Measurements from ENCODE around the gene GSTT2B.
"Not testable (repeated sequence)": the region's sequence is repeated elsewhere in the genome, so short reads cannot be mapped to it uniquely, and the experiment has no call there.

Gene GSTT2B

DNA sequence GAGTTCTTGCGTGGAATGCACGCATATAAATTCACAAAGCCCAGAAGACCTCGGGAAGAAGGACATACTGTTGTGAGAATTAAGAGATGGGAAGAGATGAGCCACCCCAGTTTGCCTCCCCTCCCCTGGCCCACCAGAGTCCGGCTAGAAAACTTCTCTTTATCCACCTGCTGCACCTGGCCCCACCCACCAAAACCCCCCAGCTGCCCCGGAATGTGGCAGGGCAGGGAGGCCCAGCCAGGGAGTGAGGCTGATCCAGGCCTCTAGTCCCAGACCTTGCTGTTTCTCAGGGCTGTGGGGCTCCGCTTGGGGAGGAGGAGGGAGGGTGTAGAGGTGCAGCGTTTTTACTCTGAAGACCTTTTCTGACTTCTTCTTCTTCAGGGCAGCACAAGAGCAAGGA, 19.6 kb upstream of the GSTT2B start:
- DNase-seq: not testable (repeated sequence)

DNA sequence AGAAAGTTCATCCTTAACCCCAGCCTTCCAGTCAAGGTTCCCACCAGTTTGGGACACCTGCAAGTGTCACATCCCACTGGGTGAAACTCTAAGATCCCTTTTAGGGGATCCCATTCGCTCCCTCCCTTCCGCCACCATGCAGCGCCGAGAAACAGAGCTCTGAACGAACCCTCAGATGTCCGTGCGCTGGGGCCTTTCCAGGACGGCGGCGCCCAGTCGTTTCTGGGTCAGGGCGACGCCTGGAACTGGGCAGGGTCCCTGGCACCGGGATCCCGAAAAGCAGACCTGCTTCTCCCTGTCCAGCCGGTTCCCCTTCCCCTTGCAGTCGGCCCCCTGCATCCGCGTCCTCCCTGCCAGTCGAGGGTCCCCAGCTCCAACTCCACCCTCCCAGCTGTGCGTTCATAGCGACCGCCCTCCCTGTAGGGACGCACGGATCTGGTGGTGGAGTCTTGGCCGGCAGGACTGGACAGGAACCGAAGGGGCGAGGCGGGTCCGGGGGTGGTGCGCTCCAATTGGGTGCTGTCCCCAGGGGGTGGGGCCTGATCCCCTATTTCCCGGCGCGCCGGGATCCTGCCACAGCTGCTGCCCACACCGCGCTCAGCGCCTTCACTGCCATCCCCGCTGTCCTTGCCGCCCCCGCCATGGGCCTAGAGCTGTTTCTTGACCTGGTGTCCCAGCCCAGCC, 18.7 kb upstream of the GSTT2B start, which contains the start of gene GSTT2:
Gene GSTT2 (plus strand): TSS at position 578 of the 684 bp plus-strand sequence.
- DNase-seq: not testable (repeated sequence)

DNA sequence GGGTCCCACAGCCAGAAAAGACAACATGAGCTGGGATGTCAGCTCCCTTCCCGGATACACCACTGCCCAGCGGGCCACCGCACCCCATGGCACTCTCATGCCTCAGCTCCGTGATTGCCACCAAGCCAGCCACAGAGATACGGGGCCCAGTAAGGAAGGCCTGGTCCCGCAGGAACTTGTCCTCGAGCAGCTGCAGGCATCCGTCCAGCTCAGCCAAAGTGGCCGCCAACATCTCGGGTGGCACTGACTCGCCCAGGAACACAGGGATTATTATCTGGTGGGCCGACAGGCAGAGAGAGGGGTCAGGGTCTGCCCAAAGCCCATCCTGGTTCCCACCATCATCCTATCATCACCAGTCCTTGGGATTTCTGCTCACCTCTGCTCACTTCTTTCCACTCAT, 16.3 kb upstream of the GSTT2B start:
- not testable (repeated sequence) for DNase-seq

GRCh38 chr22:23974836-23975352, 13.9 kb upstream of the GSTT2B start:
- not testable (repeated sequence) for DNase-seq

- not testable (repeated sequence) for DNase-seq
Observed at GRCh38 chr22:23974345-23974744, 13.3 kb upstream of the GSTT2B start, which contains the start of gene DDT. Gene DDT (minus strand): TSS chr22:23974441. CDS start chr22:23974414, 27 bp downstream.

DNA sequence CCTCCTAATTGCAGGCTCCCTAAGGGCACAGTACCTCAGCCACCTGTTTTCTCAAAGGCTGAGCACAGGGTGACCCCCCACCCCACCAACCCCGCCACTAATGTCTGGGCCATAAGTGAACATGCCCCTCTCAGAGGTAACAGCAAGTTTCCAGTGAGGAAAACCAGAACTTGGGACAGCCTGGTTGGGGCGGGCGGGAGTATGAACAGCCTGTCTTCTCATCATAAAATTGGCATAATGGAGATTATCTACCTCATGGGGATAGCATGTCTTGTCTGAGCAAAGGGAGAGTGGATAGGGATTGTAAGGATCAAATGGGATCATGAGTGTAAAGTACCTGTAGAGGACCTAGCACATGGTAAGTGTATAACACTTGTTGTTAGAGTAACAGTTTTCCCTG, 10.9 kb upstream of the GSTT2B start:
- DNase-seq: not testable (repeated sequence)

DNA sequence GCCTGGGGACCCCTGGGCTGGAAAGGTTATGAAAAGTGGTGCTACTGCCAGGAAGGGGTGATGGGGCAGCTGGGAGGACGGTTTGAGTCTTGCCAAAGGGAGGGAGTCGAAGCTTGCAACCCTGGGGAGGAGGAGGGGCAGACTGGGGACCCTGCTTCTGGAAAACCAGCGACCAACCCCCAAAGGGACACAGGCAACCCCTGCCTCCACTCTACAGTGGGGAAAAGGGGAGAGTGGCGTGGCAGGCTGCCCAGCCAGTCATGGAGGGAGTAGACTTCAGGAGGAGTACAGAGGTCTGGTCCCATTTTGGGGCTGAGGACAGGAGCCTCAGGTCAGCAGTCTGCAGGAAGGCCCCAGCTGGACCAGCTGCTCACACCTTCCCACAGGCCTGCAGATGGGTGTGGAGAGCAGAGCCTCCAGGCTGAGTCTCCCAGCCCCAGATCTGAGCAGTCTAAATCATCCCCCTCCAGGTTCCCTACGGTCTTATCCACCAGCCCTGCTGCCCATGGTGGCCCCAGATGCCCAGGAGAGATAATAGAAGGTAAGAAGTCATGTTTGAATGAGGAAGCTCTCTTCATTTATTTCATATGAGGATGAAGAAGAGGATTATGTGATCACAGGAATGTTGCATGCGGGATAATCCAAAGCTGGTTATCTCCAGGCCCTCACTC, 10.0 kb upstream of the GSTT2B start:
- no peak for DNase-seq

DNA sequence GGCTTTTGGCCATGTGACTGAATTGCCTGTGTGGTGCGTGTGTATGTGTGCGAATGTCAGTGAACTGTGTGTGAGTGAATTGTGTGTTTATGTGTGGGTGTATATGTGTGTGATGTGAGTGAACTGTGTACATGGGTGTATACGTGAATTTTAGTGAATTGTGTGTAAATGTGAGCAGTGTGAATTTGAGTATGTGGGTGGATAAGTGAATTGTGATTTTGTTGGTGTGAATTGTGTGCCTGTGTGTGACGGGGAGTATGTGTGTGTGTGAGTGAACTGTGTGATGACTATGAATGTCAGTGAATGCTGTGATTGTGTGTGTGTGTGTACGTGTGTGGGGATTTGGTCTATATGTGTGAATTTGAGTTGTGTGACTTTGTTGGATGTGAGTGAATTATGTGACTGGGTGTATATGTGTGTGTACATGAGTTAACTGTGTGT, 9.2 kb upstream of the GSTT2B start:
- DNase-seq: no peak

DNA sequence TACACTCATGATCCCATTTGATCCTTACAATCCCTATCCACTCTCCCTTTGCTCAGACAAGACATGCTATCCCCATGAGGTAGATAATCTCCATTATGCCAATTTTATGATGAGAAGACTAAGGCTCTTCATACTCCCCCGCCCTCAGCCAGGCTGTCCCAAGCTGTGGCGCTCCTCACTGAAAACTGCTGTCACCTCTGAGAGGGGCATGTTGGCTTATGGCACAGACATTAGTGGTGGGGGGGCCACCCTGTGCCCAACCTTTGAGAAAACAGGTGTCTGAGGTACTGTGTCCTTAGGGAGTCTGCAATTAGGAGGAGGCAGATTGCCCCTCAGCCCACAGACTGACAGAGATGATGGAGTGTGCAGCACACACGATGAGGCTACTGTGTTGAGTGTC, 8.1 kb upstream of the GSTT2B start:
- DNase-seq: no peak

GRCh38 chr22:23966568-23966967, 5.6 kb upstream of the GSTT2B start, which contains the start of gene DDTL:
Gene DDTL (plus strand): TSS chr22:23966888. CDS start chr22:23966915, 27 bp downstream.
- not testable (repeated sequence) for DNase-seq

GRCh38 chr22:23966094-23966493, 5.1 kb upstream of the GSTT2B start:
- not testable (repeated sequence) for DNase-seq

GRCh38 chr22:23956301-23956900, 4.6 kb downstream of the GSTT2B start:
- DNase-seq: peak; percentile 86

- DNase-seq: not testable (repeated sequence)
Observed at GRCh38 chr22:23955886-23956285, 5.1 kb downstream of the GSTT2B start.

- not testable (repeated sequence) for DNase-seq
Observed at GRCh38 chr22:23954991-23955305, 6.0 kb downstream of the GSTT2B start.

GRCh38 chr22:23954193-23954990, 6.6 kb downstream of the GSTT2B start:
- not testable (repeated sequence) for DNase-seq

DNA sequence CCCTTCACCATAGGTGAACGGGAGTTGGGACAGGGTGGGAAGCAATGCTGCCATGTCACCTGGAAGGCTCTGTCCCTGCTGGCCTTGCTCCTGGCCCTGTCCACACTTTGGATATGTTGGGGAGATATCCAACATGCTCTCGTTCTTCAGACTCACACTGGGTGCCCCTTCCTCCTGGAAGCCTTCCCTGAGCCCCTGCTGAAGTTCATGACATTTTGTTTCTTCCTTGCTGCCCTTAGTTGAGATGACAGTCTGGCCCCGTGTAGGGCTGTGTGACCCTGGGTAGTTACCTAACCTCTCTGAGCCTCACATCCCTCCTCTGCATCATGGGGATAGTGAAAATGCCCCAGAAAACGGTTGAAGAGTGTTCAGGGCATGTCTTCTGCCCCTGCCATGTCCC, 7.5 kb downstream of the GSTT2B start:
- DNase-seq: not testable (repeated sequence)

GRCh38 chr22:23952794-23953405, 8.1 kb downstream of the GSTT2B start:
- DNase-seq: not testable (repeated sequence)

GRCh38 chr22:23951383-23951782, 9.6 kb downstream of the GSTT2B start:
- not testable (repeated sequence) for DNase-seq

GRCh38 chr22:23949764-23950163, 11.2 kb downstream of the GSTT2B start:
- DNase-seq: not testable (repeated sequence)

- not testable (repeated sequence) for DNase-seq
Observed at GRCh38 chr22:23947391-23947790, 13.6 kb downstream of the GSTT2B start.

DNA sequence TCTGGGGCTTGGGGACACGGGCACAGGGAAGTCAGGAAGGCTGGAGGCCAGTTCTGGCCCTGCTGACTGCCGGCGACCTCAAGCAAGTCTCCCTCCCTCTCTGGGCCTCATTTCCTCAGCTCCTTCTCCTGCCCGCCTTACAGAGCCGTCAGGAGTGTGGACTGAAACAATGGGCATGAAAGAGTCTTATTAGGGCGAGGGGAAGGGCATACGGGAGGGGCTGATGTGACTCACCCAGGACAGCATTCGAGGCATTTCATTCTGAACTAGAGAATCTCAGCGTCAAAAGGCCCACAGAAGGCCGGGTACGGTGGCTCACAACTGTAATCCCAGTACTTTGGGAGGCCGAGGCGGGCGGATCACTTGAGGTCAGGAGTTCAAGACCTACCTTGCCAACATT, 20.8 kb downstream of the GSTT2B start:
- not testable (repeated sequence) for DNase-seq

DNA sequence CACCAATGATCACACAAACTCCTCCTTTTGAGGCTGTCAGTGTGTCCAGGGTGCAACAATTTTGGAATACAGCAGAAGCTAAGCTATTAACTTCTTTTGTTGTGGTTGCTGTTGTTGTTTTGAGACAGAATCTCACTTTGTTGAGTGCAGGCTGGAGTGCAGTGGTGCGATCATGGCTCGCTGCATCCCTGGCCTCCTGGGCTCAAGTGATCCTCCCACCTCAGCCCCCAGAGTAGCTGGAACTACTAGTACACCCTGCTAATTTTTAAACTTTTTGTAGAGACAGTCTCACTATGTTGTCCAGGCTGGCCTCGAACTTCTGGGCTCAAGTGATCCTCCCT, 22.0 kb downstream of the GSTT2B start:
- DNase-seq: no peak
